Astrocyte (in vitro differentiated cells and primary cell): ENCODE measurements around the gene FNDC3B. TPM values are rescaled to one million over a fixed set of nuclear protein-coding genes. Genes with fewer than 3 reads are reported as not detected.

Source experiments
- DNase-seq: peaks from one replicate; pipeline ENCODE4 v3.0.0-alpha.2; 2010; ENCODE audit warnings: low read depth
- FAIRE-seq: peaks from 2 replicates; lab custom pipeline; 2011; peaks lifted over from hg19 to GRCh38; lab: Jason Lieb, UNC
- H2AFZ ChIP-seq: 2 replicates; pipeline ENCODE4 v1.6.0; 2012; ENCODE audit warnings: low read depth, low read length, inconsistent platforms
- H3K27ac ChIP-seq: 2 replicates; pipeline ENCODE4 v1.5.1; 2011; ENCODE audit warnings: low read depth, low read length, inconsistent platforms
- H3K27me3 ChIP-seq: 2 replicates; pipeline ENCODE4 v1.6.0; 2011; ENCODE audit warnings: low read length, inconsistent platforms; ENCODE audit not compliant: insufficient read depth
- H3K36me3 ChIP-seq: 2 replicates; pipeline ENCODE4 v1.5.1; 2011; ENCODE audit warnings: low read length, inconsistent platforms; ENCODE audit not compliant: insufficient read depth
- H3K4me1 ChIP-seq: 2 replicates; pipeline ENCODE4 v1.5.1; 2011; ENCODE audit warnings: low read length, inconsistent platforms; ENCODE audit not compliant: insufficient read depth
- H3K4me2 ChIP-seq: 2 replicates; pipeline ENCODE4 v1.6.0; 2012; ENCODE audit warnings: low read length, inconsistent platforms
- H3K4me3 ChIP-seq: 2 replicates; pipeline ENCODE4 v1.5.1; 2011; ENCODE audit warnings: low read depth, mild to moderate bottlenecking, low read length, inconsistent platforms; ENCODE audit not compliant: insufficient read depth
- H3K79me2 ChIP-seq: 2 replicates; pipeline ENCODE4 v1.6.0; 2012; ENCODE audit warnings: mild to moderate bottlenecking, low read length, inconsistent platforms; ENCODE audit not compliant: insufficient read depth
- H3K9ac ChIP-seq: 2 replicates; pipeline ENCODE4 v1.6.0; 2012; ENCODE audit warnings: mild to moderate bottlenecking, low read length, inconsistent platforms
- H3K9me3 ChIP-seq: 2 replicates; pipeline ENCODE4 v1.5.1; 2012; ENCODE audit warnings: low read depth, mild to moderate bottlenecking, low read length, inconsistent platforms; ENCODE audit not compliant: insufficient read depth
- H4K20me1 ChIP-seq: 2 replicates; pipeline ENCODE4 v1.6.0; 2012; ENCODE audit warnings: low read length, inconsistent platforms; ENCODE audit not compliant: insufficient read depth
- H3K27ac Mint-ChIP-seq: one replicate; pipeline ENCODE4 v1.8.0; 2021; ENCODE audit warnings: mild to moderate bottlenecking, mixed read lengths; ENCODE audit not compliant: unreplicated experiment
- H3K27me3 Mint-ChIP-seq: one replicate; pipeline ENCODE4 v1.8.0; 2021; ENCODE audit warnings: low read depth, mixed read lengths; ENCODE audit not compliant: unreplicated experiment
- H3K36me3 Mint-ChIP-seq: one replicate; pipeline ENCODE4 v1.8.0; 2021; ENCODE audit warnings: low read depth, mixed read lengths; ENCODE audit not compliant: unreplicated experiment
- H3K4me1 Mint-ChIP-seq: one replicate; pipeline ENCODE4 v1.8.0; 2021; ENCODE audit warnings: low read depth, mixed read lengths; ENCODE audit not compliant: unreplicated experiment
- H3K4me3 Mint-ChIP-seq: one replicate; pipeline ENCODE4 v1.8.0; 2021; ENCODE audit warnings: mild to moderate bottlenecking, moderate library complexity, mixed read lengths; ENCODE audit not compliant: unreplicated experiment
- H3K9me3 Mint-ChIP-seq: one replicate; pipeline ENCODE4 v1.8.0; 2021; ENCODE audit warnings: mild to moderate bottlenecking, mixed read lengths; ENCODE audit not compliant: unreplicated experiment
- EZH2 ChIP-seq: IDR thresholded peaks from 2 replicates; pipeline ENCODE4 v1.6.1; 2012; ENCODE audit warnings: mild to moderate bottlenecking, low read length, inconsistent platforms; ENCODE audit not compliant: insufficient read depth
- total RNA-seq: library from RNA; stranded (reverse); gene quantifications from 2 replicates; pipeline ENCODE4 v1.2.1, GENCODE V29; 2021
- TF ChIP-seq, protein P1 (sequence below): IDR thresholded peaks from 2 replicates; pipeline ENCODE4 v1.5.1; 2011; ENCODE audit warnings: low read depth, mild to moderate bottlenecking, inconsistent platforms, low read length, moderate library complexity; ENCODE audit not compliant: insufficient read depth

The FNDC3B gene
- total RNA-seq, 1 donor from 2014 or later, result 327 TPM

DNA sequence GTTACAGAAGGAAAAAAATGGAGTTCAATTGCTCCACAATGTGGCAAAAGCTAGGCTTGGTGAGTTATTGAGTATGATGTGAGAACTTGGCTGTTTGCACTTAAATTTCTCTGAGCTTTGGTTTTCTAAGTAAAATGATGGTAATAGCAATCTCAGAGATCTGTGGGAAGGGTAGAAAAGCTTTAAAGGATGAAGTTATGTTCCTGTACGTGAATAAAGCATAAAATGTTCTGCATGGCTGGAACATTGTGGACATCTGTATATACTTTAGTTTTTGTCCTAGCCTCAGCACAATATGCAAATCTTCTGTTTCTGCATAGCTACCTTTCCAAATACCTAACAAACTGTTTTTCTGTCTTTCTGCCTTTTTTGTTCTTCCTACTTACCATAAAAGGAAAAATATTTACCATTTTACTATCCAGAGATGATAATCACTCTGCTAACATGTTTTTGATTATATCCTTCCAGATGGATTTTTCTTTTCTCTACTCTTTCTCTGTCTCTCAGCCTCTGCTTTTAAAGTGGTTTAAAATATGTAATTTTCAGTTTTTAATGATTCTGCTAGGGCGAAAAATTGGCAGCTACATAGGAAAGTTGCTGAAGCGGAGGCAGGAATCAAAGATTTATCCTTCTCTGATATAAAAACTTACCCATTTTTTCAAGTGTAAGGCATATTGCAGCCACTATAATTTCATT lies 188.1 kb downstream of the FNDC3B start:
- Mint-ChIP-seq H3K36me3 (peaks cover 15% of the 10 kb centered on the region), H3K9me3 (no peaks in the 10 kb centered on the region), H3K4me3 (no peak overlapping the region), H3K4me1 (peaks cover 43% of the 10 kb centered on the region), H3K27me3 (no peaks in the 10 kb centered on the region), H3K27ac (no peak overlapping the region)
- H3K9me3 ChIP-seq, result no peaks in the 10 kb centered on the region
- no peak for TF ChIP-seq EZH2
- TF ChIP-seq, protein P1, sequence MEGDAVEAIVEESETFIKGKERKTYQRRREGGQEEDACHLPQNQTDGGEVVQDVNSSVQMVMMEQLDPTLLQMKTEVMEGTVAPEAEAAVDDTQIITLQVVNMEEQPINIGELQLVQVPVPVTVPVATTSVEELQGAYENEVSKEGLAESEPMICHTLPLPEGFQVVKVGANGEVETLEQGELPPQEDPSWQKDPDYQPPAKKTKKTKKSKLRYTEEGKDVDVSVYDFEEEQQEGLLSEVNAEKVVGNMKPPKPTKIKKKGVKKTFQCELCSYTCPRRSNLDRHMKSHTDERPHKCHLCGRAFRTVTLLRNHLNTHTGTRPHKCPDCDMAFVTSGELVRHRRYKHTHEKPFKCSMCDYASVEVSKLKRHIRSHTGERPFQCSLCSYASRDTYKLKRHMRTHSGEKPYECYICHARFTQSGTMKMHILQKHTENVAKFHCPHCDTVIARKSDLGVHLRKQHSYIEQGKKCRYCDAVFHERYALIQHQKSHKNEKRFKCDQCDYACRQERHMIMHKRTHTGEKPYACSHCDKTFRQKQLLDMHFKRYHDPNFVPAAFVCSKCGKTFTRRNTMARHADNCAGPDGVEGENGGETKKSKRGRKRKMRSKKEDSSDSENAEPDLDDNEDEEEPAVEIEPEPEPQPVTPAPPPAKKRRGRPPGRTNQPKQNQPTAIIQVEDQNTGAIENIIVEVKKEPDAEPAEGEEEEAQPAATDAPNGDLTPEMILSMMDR, result no peak
- no peak overlapping the region for H3K4me3 ChIP-seq
- H3K4me2 ChIP-seq, result no peak overlapping the region
- H3K27me3 ChIP-seq, result no peaks in the 10 kb centered on the region
- DNase-seq, result no peak
- FAIRE-seq, result no peak
- H3K4me1 ChIP-seq, result peaks cover 13% of the 10 kb centered on the region
- H2AFZ ChIP-seq, result no peak overlapping the region
- H3K27ac ChIP-seq, result no peak overlapping the region
- peaks cover 65% of the 10 kb centered on the region for H4K20me1 ChIP-seq
- peaks cover 80% of the 10 kb centered on the region for H3K79me2 ChIP-seq
- no peak overlapping the region for H3K9ac ChIP-seq
- peaks cover 31% of the 10 kb centered on the region for H3K36me3 ChIP-seq

DNA sequence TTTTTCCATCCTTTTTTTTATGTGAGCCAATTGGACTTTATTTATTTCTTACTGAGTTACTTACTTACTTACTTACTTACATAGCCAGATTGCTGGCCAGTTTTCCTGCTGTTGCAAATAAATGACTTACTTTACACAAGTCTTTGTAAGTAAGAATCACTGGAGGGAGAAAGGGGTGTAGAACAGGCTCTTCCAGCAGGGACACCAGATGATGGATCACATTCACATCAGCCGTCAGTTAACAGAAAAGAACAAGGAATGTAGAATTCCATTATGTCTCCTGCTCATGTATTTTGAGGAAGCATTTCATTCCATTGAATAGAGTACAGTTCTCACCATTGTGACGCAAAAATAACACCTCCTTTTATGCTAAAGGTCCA lies 188.6 kb downstream of the FNDC3B start:
- H3K4me2 ChIP-seq, result no peak overlapping the region
- peaks cover 12% of the 10 kb centered on the region for H3K4me1 ChIP-seq
- no peak overlapping the region for H2AFZ ChIP-seq
- H3K36me3 Mint-ChIP-seq, result peaks cover 15% of the 10 kb centered on the region
- H3K27ac Mint-ChIP-seq, result no peak overlapping the region
- no peaks in the 10 kb centered on the region for H3K27me3 Mint-ChIP-seq
- H3K4me3 Mint-ChIP-seq, result no peak overlapping the region
- no peak overlapping the region for H3K4me3 ChIP-seq
- DNase-seq, result no peak
- peaks cover 67% of the 10 kb centered on the region for H4K20me1 ChIP-seq
- H3K36me3 ChIP-seq, result peaks cover 31% of the 10 kb centered on the region
- no peaks in the 10 kb centered on the region for H3K27me3 ChIP-seq
- no peak for FAIRE-seq
- H3K79me2 ChIP-seq, result peaks cover 80% of the 10 kb centered on the region
- H3K9me3 Mint-ChIP-seq, result no peaks in the 10 kb centered on the region
- H3K4me1 Mint-ChIP-seq, result peaks cover 40% of the 10 kb centered on the region
- TF ChIP-seq, protein P1, result no peak
- TF ChIP-seq EZH2, result no peak
- no peak overlapping the region for H3K27ac ChIP-seq
- no peak overlapping the region for H3K9ac ChIP-seq
- H3K9me3 ChIP-seq, result no peaks in the 10 kb centered on the region

DNA sequence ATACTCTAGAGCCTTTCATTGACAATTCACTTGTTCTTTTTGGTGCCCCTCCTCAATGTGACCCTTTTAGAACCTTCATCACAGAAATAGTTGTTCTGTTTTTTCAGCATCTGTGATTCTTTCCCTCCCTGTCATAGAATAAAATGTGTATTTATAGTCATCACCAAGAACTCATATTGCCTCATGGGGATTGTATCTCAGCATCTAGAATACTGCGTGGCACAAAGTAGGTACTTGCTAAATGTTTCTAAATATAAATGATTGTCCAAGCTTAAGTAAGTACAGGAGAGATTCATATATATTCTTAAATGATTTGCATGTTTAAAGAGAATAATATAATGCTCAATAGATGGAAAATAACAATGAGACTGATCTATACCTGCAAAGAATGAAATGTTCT lies 190.1 kb downstream of the FNDC3B start:
- Mint-ChIP-seq H3K27ac (no peak overlapping the region), H3K4me1 (peaks cover 31% of the 10 kb centered on the region), H3K27me3 (no peaks in the 10 kb centered on the region), H3K4me3 (no peak overlapping the region), H3K9me3 (no peaks in the 10 kb centered on the region), H3K36me3 (peaks cover 19% of the 10 kb centered on the region)
- FAIRE-seq (no peak), DNase-seq (no peak)
- no peaks in the 10 kb centered on the region for H3K9me3 ChIP-seq
- no peaks in the 10 kb centered on the region for H3K27me3 ChIP-seq
- H3K4me3 ChIP-seq, result no peak overlapping the region
- H3K79me2 ChIP-seq, result peaks cover 80% of the 10 kb centered on the region
- peaks cover under 1% of the 10 kb centered on the region for H3K4me1 ChIP-seq
- no peak overlapping the region for H3K27ac ChIP-seq
- no peak overlapping the region for H3K9ac ChIP-seq
- peaks cover 70% of the 10 kb centered on the region for H4K20me1 ChIP-seq
- TF ChIP-seq EZH2, result no peak
- TF ChIP-seq, protein P1, result no peak
- no peak overlapping the region for H3K4me2 ChIP-seq
- H2AFZ ChIP-seq, result no peak overlapping the region
- peaks cover 31% of the 10 kb centered on the region for H3K36me3 ChIP-seq
